HCT116 (cell line): Measurements from ENCODE around the gene NF1. TPM values are rescaled to one million over a fixed set of nuclear protein-coding genes. Genes with fewer than 3 reads are reported as not detected.

Experiments used
- ATAC-seq: fragments of 200-7000 bp; cut with Tn5 transposase; 2 replicates; pipeline ENCODE4 v1.9.1; 2020; ENCODE audit warnings: mild to moderate bottlenecking, moderate library complexity
- BruUV-seq: library from RNA; stranded (reverse); fragments of 400-500 nt; replicated peaks from 2 replicates; lab custom pipeline; 2021; lab: Mats Ljungman, UMichigan
- CTCF ChIA-PET: fragments of 300-600 bp; sonication (Branson Sonifier 250); formaldehyde crosslinking; loops from one replicate; lab custom pipeline; 2021; ENCODE audit warnings: antibody characterized with exemption; lab: Charles Lee
- POLR2A ChIA-PET: fragments of 300-600, 350-600 bp; sonication (Branson Sonifier 250); formaldehyde crosslinking; loops from one replicate; lab custom pipeline; 2021; ENCODE audit warnings: antibody characterized with exemption; lab: Charles Lee
- RAD21 ChIA-PET, 2 experiments: fragments of 300-600 bp; sonication (Branson Sonifier 250); formaldehyde crosslinking; loops; one replicate each; lab custom pipeline; 2023; ENCODE audit warnings: low total read pairs in 2 of 2; ENCODE audit not compliant: uncharacterized antibody in 2 of 2, unreplicated experiment in 2 of 2, low non-redundant PET in 1 of 2; lab: Charles Lee
- DNase-seq: peaks from one replicate; pipeline ENCODE4 v3.0.0-alpha.2; 2010; ENCODE audit warnings: low read depth, low spot score
- H2AFZ ChIP-seq: fragments of 200-600 bp; shearing (Covaris generic), sonication (generic); 2 replicates; pipeline ENCODE4 v1.6.1; 2017; ENCODE audit warnings: low read depth, mixed run types, mixed read lengths, antibody characterized with exemption, low read length; ENCODE audit not compliant: poor library complexity, severe bottlenecking
- H3K27ac ChIP-seq: 2 replicates; pipeline ENCODE4 v1.5.1; 2012; ENCODE audit warnings: low read depth, low read length
- H3K27me3 ChIP-seq: fragments of 200-600 bp; sonication (generic); 2 replicates; pipeline ENCODE4 v1.6.1; 2016; ENCODE audit warnings: mixed run types, low read length, mixed read lengths; ENCODE audit not compliant: insufficient read depth
- H3K36me3 ChIP-seq, 2 experiments: fragments of 200-500 bp in 1 of 2; fragments of 200-600 bp in 1 of 2; sonication (Bioruptor generic) in 1 of 2; sonication (generic) in 1 of 2; 2 replicates each; pipeline versions ENCODE4 v1.5.1 to v1.6.1; 2014 to 2016; ENCODE audit warnings: low read length in 2 of 2, inconsistent platforms in 1 of 2, mixed read lengths in 1 of 2, mixed run types in 1 of 2; ENCODE audit not compliant: insufficient read depth in 2 of 2, control insufficient read depth in 1 of 2
- H3K4me1 ChIP-seq, 2 experiments: fragments of 200-600 bp in 1 of 2; sonication (generic) in 1 of 2; 2 replicates each; pipeline versions ENCODE4 v1.5.1 to v1.6.1; 2012 to 2017; ENCODE audit warnings: low read length in 2 of 2, inconsistent platforms in 1 of 2, mild to moderate bottlenecking in 1 of 2, mixed read lengths in 1 of 2, mixed run types in 1 of 2, moderate library complexity in 1 of 2; ENCODE audit not compliant: insufficient read depth in 2 of 2, control insufficient read depth in 1 of 2
- H3K4me2 ChIP-seq: fragments of 200-600 bp; sonication (generic); 2 replicates; pipeline ENCODE4 v1.6.1; 2017; ENCODE audit warnings: mixed run types, low read length, mixed read lengths
- H3K4me3 ChIP-seq, 2 experiments: fragments of 200-600 bp in 1 of 2; sonication (generic) in 1 of 2; replicated peaks in 1 of 2; 2 replicates each; pipeline ENCODE4 v1.5.1; 2011 to 2016; ENCODE audit warnings: low read length in 2 of 2, control low read depth in 1 of 2, low read depth in 1 of 2, mild to moderate bottlenecking in 1 of 2, mixed read lengths in 1 of 2, mixed run types in 1 of 2
- H3K79me2 ChIP-seq: fragments of 200-600 bp; sonication (generic); 2 replicates; pipeline ENCODE4 v1.6.1; 2017; ENCODE audit warnings: mild to moderate bottlenecking, mixed run types, low read length, moderate library complexity, mixed read lengths; ENCODE audit not compliant: insufficient read depth
- H3K9ac ChIP-seq: fragments of 200-600 bp; sonication (generic); 2 replicates; pipeline ENCODE4 v1.6.1; 2016; ENCODE audit warnings: low read length, mixed read lengths
- H3K9me2 ChIP-seq: fragments of 200-600 bp; sonication (generic), shearing (Covaris generic); 2 replicates; pipeline ENCODE4 v1.6.1; 2017; ENCODE audit warnings: mixed run types, mild to moderate bottlenecking, moderate library complexity; ENCODE audit not compliant: insufficient read depth
- H3K9me3 ChIP-seq, 2 experiments: fragments of 200-500 bp in 1 of 2; fragments of 200-600 bp in 1 of 2; sonication (Bioruptor generic) in 1 of 2; sonication (generic) in 1 of 2; 2 replicates each; pipeline ENCODE4 v1.6.1; 2014 to 2017; ENCODE audit warnings: low read length in 2 of 2, mixed read lengths in 2 of 2, inconsistent platforms in 1 of 2, low read depth in 1 of 2, mild to moderate bottlenecking in 1 of 2, mixed run types in 1 of 2, moderate library complexity in 1 of 2; ENCODE audit not compliant: control insufficient read depth in 1 of 2, insufficient read depth in 1 of 2
- H4K20me1 ChIP-seq: fragments of 200-600 bp; sonication (generic), shearing (Covaris generic); 2 replicates; pipeline ENCODE4 v1.6.1; 2017; ENCODE audit warnings: mixed run types, mild to moderate bottlenecking, moderate library complexity; ENCODE audit not compliant: insufficient read depth
- EZH2 ChIP-seq: fragments of 200-600 bp; sonication (generic); IDR thresholded peaks from 2 replicates; pipeline ENCODE4 v1.6.1; 2017; ENCODE audit warnings: antibody characterized with exemption, mixed run types
- JUND ChIP-seq: IDR thresholded peaks from 2 replicates; pipeline ENCODE4 v1.6.1; 2012
- SIN3A ChIP-seq: IDR thresholded peaks from 2 replicates; pipeline ENCODE4 v1.6.1; 2012; ENCODE audit warnings: low read depth
- intact Hi-C: fragments of 100-400 bp; cut with micrococcal nuclease; formaldehyde crosslinking; loops from 2 replicates; pipeline ENCODE4 v1.10.0; 2022
- total RNA-seq: library from RNA; stranded (reverse); gene quantifications from one replicate; pipeline ENCODE4 v1.2.1, GENCODE V29; 2021; ENCODE audit not compliant: unreplicated experiment
- TF ChIP-seq, protein P1 (sequence below): IDR thresholded peaks from 2 replicates; pipeline ENCODE4 v1.6.1; 2012
- TF ChIP-seq, protein P2 (sequence below): IDR thresholded peaks from 2 replicates; pipeline ENCODE4 v1.6.1; 2012

Gene NF1
- total RNA-seq, 1 experiment from 2014 or later = 20.8 TPM

DNA sequence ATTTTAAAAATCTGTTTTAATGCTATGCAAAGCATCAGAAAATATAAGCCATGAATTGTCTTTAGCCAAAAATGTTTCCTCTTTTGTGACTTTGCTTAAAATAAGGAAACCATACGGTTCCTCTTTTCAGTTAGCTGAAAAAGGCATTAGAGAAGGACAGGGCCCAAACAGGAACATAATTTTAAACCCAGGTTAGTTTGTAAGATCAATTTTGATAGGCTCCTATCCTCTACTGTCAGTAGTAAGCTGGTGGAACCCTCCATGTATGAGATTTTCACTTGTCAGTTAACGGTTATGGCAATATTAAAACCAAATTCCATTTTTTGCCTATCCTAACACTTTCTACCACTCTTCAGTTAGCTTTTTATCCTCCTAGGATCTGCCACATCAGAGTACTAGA, 214.8 kb downstream of the NF1 start:
- Histone ChIP-seq H3K27me3 (no peaks in the 10 kb centered on the region), H3K9ac (no peak overlapping the region), H3K27ac (no peak overlapping the region), H3K9me3 (no peaks in the 10 kb centered on the region), H3K36me3 (no peaks in the 10 kb centered on the region; a peak in 1 of 4 replicates), H4K20me1 (no peaks in the 10 kb centered on the region), H3K4me2 (no peak overlapping the region), H3K9me2 (no peaks in the 10 kb centered on the region), H3K4me1 (no peaks in the 10 kb centered on the region), H3K4me3 (no peak overlapping the region), H3K79me2 (no peaks in the 10 kb centered on the region), H2AFZ (no peak overlapping the region)
- intact Hi-C loops = no loop called here
- POLR2A ChIA-PET = no interaction called here
- DNase-seq (no peak), ATAC-seq (no peak)
- CTCF ChIA-PET = no interaction called here
- TF ChIP-seq JUND (no peak), EZH2 (no peak)
- TF ChIP-seq, protein P1, sequence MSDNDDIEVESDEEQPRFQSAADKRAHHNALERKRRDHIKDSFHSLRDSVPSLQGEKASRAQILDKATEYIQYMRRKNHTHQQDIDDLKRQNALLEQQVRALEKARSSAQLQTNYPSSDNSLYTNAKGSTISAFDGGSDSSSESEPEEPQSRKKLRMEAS = no peak
- TF ChIP-seq, protein P2, sequence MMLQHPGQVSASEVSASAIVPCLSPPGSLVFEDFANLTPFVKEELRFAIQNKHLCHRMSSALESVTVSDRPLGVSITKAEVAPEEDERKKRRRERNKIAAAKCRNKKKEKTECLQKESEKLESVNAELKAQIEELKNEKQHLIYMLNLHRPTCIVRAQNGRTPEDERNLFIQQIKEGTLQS = no peak
- no TSS peak for BruUV-seq
- RAD21 ChIA-PET = no interaction called here

DNA sequence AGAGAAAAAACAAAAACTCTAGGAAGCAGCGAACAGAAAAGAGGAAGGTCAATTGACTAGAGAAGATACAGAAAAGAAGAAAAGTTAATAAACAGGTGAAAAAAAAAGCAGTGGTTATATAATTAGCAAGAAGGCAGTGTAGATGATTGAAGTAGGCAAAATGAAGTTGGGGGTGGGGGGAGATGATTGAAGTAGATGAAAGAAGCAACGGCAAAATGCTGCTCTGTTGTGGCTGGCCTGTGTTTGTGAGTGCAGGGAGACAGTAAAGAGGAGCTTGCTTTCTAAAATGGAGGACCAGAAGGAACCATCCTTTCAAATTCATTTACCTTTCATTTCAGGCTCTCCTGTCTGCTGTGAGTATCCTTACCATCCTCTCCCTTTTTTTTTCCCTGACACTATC, 215.5 kb downstream of the NF1 start:
- no peak for ATAC-seq
- CTCF ChIA-PET = no interaction called here

More for the DNA sequence above, 215.5 kb downstream of the NF1 start:
- no TSS peak for BruUV-seq
- no peak for DNase-seq
- Histone ChIP-seq H3K9me3 (no peaks in the 10 kb centered on the region), H3K9ac (no peak overlapping the region), H2AFZ (no peak overlapping the region), H3K27ac (no peak overlapping the region), H3K36me3 (no peaks in the 10 kb centered on the region; a peak in 1 of 4 replicates), H3K4me3 (no peak overlapping the region), H3K4me2 (no peak overlapping the region), H3K9me2 (no peaks in the 10 kb centered on the region), H3K79me2 (no peaks in the 10 kb centered on the region), H4K20me1 (no peaks in the 10 kb centered on the region), H3K27me3 (no peaks in the 10 kb centered on the region), H3K4me1 (no peaks in the 10 kb centered on the region)
- TF ChIP-seq SIN3A = no peak
- ChIA-PET POLR2A (no interaction called here), RAD21 (no interaction called here)
- intact Hi-C loops = no loop called here
